Fibroblast of skin of left biceps (primary cell): ENCODE measurements around the gene RSRP1.

Experiments
- DNase-seq, 2 experiments: peaks; one replicate each; pipeline ENCODE4 v3.0.0-alpha.2; 2013; ENCODE audit warnings: low read depth in 2 of 2

Gene RSRP1

DNA sequence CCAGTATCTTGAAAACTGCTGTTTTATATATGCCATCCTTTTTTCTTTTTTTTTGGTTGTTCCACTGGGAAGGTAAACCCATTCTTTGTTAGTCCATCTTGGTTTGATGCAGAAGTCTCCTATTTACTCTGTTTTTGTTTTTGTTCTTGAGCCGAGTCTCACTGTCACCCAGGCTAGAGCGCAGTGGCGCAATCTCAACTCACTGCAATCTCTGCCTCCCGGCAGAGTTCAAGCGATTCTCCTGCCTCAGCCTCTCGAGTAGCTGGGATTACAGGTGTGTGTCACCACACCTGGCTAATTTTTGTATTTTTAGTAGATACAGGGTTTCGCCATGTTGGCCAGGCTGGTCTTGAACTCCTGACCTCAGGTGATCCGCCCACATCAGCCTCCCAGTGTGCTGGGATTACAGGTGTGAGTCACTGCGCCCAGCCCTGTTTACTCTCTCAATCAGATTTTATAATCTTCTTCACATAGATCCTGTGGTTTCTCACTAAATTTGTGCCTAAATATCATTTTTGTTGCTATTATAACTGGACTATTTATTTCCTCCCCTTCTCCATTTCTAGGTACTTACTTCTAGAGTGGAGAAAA is 27.5 kb downstream of the RSRP1 start:
- DNase-seq = no peak

DNA sequence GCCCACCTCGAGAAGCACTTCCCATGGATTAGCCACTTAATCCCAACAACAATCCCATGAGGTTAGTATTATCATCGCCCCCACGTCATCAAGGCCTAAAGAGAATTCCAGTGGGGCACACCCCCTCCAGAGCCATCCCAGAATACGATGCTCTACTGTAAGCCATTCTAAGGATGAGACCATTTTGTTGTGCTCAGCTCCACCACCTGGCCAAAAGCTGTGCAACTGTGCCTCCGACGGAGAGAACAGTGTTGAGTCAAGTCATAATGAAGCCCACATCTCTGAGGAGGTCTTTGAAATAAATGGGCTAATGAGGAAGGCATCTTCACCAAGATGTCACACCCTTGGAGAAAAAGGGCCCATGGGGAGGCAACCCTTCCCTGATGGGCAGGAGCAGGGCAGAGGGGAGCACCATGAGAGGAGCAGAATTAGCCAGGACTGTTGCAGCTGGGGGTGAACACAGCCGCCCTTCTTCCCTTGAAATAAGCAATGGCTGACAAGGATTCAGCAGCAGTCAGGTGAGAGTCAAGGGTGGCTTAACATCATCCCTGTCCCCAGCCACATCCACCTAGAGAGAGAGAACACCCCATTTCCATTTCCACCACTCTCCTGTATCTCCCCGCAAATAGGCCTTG is 29.5 kb downstream of the RSRP1 start:
- no peak for DNase-seq

DNA sequence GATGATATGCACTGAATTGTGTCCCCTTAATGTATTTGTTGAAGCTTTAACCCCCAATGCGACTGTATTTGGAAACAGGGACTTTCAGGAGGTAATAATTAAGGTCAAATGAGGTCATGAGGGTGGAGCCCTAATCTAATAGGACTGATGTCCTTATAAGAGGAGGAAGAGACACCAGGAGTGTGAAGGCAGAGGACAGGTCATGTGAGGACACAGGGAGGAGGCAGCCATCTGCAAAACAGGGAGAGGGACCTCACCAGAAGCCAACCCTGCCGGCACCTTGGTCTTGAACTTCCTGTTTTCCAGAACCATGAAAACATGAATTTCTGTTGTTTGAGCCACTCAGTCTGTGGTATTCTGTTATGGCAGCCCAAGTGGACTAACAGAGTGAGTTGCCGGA is 30.2 kb downstream of the RSRP1 start:
- DNase-seq = no peak

GRCh38 chr1:25216123-25216522 is 31.1 kb downstream of the RSRP1 start:
- no peak for DNase-seq

GRCh38 chr1:25212725-25213124 is 34.5 kb downstream of the RSRP1 start:
- no peak for DNase-seq

DNA sequence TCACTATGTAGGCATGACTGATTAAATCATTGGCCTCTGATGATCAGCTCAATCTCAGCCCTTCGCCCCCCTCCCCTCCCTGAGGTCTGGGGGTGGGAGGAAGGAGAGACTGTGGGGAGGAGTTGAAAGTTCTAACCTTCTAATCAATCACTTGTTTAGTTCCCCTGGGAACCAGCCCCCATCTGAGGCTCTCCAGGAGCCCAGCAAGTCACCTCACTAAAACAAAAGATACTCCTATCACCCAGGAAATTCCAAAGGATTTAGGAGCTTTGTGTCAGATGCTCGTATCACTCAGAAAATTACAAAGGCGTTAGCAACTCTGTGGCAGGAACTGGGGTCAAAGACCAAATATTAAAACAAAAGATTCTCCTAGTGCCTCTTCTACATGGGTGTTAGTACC is 36.5 kb downstream of the RSRP1 start:
- DNase-seq = no peak

GRCh38 chr1:25209516-25209915 is 37.7 kb downstream of the RSRP1 start:
- DNase-seq = no peak

- no peak for DNase-seq
Measured at GRCh38 chr1:25208561-25209222, 38.6 kb downstream of the RSRP1 start.

DNA sequence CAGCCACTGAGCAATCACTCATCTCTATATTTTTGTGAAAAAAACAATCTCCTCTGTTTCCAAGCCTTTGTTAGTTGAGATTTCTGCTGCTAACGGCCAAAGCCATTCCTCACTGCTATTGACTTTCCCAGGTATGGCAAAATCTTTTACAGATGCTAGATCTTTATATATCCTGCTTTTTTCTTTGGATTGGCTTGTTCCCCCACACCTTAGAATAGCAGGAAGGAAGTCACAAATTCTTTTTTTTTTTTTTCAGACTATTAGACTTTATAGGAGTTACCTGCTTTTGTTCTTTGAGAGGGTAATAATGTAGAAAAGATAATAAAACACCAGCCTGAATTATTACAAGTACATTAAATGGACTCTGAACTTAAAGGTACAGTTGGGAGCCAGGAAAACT is 39.2 kb downstream of the RSRP1 start:
- DNase-seq = no peak

DNA sequence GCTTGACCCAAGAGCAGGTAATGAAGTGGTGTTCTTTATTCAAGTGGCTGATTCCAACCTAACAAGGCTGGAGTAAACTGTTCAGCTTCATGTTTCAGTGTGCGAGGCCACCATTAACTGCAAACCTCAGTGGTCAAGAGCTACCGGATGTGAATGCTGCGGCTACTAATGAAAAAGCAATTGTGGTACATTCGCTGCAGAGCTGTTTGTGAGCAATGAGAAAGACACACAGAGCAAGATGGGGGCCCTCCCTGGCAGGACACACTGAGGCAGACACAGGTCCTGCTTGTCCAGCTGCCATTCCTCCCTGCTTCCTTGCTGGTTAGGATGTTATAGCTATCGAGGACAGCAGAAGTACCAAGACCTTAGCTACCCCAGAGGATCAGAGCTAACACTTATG is 41.1 kb downstream of the RSRP1 start:
- no peak for DNase-seq

GRCh38 chr1:25205786-25206185 is 41.5 kb downstream of the RSRP1 start:
- no peak for DNase-seq

- DNase-seq = peak; percentile 60 to 72
Measured at GRCh38 chr1:25204797-25205480, 42.3 kb downstream of the RSRP1 start.

DNA sequence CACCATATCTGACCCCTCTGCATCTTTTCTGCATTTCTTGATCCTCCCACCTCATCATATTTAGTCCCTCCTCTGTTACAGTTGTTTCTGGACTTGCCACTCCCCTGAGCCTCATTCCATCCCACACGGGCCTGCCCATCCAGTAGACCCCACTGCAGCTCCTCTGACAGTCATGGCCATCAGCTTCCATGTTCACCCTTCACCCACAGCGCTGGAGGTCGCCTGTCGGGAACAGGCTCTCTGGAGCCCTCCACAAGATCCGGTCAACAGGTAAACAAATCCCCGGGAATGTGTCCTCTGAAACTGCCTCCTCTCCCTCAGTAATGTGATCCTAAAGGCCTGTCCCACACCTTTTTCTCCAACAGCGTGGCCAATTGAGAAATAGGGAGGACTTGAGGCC is 46.2 kb downstream of the RSRP1 start:
- DNase-seq = no peak

GRCh38 chr1:25199819-25200620 is 47.2 kb downstream of the RSRP1 start:
- no peak for DNase-seq

GRCh38 chr1:25198663-25199252 is 48.5 kb downstream of the RSRP1 start:
- DNase-seq = no peak

GRCh38 chr1:25197982-25198662 is 49.1 kb downstream of the RSRP1 start:
- DNase-seq = no peak

DNA sequence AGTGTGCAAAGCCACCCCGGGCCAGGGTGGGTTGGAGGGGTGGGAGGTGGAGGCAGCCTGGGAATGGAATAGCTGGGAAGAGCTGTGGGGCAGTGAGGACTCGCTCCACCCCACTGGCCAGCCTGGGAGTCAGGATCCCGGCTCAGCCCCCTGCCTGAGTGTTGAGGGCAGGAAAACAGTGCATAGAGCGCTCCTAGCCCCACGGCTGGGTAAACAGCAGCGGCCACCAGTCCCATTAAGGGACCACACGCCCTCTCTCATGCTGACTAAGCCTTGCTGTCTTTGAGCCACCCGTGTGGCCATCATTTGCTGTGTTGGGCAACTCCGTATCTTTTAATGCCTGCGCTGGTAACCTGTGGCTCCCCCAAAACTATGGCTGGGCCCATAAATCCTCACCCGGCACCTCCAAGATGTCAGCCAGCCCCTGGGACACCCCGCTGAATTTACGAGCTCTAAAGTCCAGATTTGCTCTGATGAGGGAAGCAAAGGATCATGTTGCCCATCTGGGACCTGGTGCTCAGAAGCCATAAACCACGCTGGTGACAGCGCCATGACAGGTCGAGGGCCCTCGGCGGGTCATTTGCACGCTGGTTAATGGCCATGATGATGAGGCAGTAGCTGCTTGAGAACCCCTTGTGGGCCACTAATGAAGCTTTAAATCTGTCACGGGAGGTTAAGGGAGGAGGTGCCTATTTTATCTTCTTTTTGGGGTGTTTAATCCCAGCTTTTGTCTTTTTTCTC is 49.8 kb downstream of the RSRP1 start:
- DNase-seq = no peak

DNA sequence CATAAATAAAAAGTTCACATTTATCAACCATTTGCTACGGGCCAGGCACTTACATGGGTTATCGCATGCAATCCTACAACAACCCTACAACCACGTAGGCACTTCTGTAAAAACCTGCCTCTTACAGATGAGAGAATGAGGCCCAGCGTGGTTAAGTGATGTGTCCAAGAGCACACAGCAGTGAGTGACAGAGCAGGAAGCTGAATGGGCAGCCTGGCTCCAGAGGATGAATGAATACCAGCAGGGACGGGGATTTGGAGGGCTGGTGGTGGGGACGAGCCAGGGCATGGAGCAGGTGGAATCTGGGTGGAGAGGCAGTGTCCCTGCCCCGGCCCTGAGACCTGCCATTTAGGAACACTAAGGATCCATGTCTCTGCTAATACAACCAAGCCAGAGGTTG is 50.4 kb downstream of the RSRP1 start:
- DNase-seq = no peak

DNA sequence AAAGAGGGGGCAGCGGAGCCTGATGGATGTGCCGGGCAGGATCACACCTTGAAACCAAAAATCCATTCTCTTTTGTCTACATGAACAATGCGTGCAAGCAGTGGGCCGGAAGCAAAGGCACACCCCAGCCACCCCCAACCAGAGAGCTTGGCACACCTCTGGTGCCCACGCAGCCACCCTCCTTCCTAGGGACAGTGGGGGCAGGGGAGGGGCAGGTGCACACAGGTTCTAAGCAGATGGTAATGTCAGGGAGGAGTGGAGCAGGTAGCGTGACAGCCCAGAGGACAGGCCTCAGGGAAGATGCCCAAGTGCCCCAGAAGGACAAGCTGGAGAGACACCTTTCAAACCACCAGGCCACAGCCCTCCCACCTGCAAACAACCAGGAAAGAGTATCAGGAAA is 51.4 kb downstream of the RSRP1 start:
- DNase-seq = no peak

GRCh38 chr1:25194572-25195020 is 52.7 kb downstream of the RSRP1 start:
- DNase-seq = no peak
